GM20000 (cell line): ENCODE results near the gene ADAMTS2.
"Not testable (repeated sequence)": the region's sequence is repeated elsewhere in the genome, so short reads cannot be mapped to it uniquely, and the experiment has no call there.

ENCODE experiments used
- DNase-seq: peaks from one replicate; pipeline ENCODE4 v3.0.0; 2012; ENCODE audit warnings: low spot score
- CTCF ChIP-seq: IDR thresholded peaks from 2 replicates; pipeline ENCODE4 v1.5.1; 2012; ENCODE audit warnings: mild to moderate bottlenecking, control low read depth; ENCODE audit errors: extremely low read depth, missing control alignments

ADAMTS2 gene

GRCh38 chr5:179326122-179326927, 18.9 kb downstream of the ADAMTS2 start:
- no peak for TF ChIP-seq CTCF
- no peak for DNase-seq

GRCh38 chr5:179325296-179326031, 19.8 kb downstream of the ADAMTS2 start:
- no peak for TF ChIP-seq CTCF
- no peak for DNase-seq

GRCh38 chr5:179324760-179325295, 20.4 kb downstream of the ADAMTS2 start:
- no peak for TF ChIP-seq CTCF
- no peak for DNase-seq

GRCh38 chr5:179324316-179324715, 20.9 kb downstream of the ADAMTS2 start:
- DNase-seq, result not testable (repeated sequence)

- TF ChIP-seq CTCF, result no peak
- DNase-seq, result no peak
Measured at GRCh38 chr5:179323026-179323870, 22.0 kb downstream of the ADAMTS2 start.

GRCh38 chr5:179322071-179323025, 22.9 kb downstream of the ADAMTS2 start:
- TF ChIP-seq CTCF, result no peak

More at GRCh38 chr5:179322071-179323025, 22.9 kb downstream of the ADAMTS2 start:
- DNase-seq, result no peak
